ENCODE results near the gene MTMR3.

MTMR3 gene

GRCh38 chr22:29916007-29916544 lies 33.1 kb downstream of the MTMR3 start:
- no peak for DNase-seq (ENCODE audit: low spot score)

GRCh38 chr22:29917052-29917902 lies 34.3 kb downstream of the MTMR3 start:
- no peak for DNase-seq (ENCODE audit: low spot score)

DNA sequence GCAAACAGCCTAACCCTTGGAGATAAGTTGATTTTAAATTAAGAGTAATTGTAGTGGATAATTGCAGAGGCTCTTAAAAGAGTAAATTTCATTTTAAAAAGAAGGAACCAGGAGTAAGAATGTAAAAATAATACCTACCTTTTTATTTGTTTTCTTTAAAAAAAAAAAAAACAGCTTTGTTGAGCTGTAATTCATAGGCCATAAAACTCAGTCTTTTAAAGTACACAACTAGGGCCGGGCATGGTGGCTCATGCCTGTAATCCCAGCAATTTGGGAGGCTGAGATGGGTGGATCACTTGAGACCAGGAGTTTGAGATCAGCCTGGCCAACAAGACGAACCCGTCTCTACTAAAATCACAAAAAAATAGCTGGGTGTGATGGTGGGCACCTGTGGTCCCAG lies 42.4 kb downstream of the MTMR3 start:
- DNase-seq (ENCODE audit: low spot score) = no peak

DNA sequence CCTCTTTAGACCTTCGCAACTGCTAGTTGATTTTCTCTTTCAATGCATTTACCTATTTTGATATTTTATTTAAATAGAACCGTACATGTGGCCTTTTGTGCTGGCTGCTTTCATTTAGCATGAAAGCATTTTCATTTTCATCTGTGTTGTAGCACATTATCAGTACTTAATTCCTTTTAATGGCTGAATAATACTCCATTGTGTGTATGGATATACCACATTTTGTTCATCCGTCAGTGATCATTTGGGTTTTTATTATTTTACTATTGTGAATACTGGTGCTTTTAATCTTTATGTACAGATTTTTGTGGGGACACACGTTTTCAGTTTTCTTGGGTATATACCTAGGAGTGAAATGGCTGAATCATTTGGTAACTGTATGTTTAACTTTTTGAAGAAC lies 43.1 kb downstream of the MTMR3 start:
- DNase-seq (ENCODE audit: low spot score) = no peak

DNA sequence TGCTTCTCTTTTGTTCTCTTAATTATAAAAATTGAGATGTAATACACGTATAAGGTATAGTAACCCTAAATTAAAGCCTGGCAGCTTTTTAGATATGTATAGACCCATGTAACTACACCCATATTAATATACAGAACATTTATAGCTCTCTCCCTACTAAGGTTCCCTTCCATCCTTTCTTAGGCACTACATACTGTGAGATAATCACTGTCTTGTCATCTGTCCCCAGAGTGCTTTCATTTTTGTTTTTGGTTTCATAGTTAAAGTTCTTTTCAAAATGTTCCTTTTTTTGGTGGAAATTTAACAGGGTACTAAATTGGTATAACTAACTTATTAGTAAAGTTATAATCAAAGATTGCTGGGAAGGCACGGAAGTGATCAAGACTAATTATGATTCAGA lies 49.2 kb downstream of the MTMR3 start:
- no peak for DNase-seq (ENCODE audit: low spot score)

GRCh38 chr22:29933619-29934018 lies 50.6 kb downstream of the MTMR3 start:
- DNase-seq (ENCODE audit: low spot score) = no peak

GRCh38 chr22:29934596-29934995 lies 51.6 kb downstream of the MTMR3 start:
- DNase-seq (ENCODE audit: low spot score) = no peak

DNA sequence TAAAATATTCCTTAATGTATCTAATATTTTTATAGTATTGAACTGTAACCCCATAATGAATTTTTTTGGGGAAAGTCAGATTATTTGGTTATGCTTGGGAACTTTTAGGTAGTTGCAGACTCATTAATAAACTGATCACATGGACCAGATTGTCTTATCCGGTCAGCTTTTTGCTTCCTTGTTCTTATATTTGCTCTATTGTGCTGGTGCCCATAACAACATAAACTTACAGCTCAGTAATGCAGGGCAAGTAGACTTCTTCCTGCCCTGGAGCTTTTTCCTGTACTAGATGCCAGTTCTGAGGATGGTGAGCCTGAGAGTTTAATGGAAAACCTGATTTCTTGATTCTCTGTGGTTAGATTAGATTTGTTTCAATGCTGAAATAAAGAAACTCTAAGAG lies 53.2 kb downstream of the MTMR3 start:
- DNase-seq (ENCODE audit: low spot score) = peak; percentile 42

GRCh38 chr22:29937940-29938693 lies 55.1 kb downstream of the MTMR3 start:
- DNase-seq (ENCODE audit: low spot score) = no peak

DNA sequence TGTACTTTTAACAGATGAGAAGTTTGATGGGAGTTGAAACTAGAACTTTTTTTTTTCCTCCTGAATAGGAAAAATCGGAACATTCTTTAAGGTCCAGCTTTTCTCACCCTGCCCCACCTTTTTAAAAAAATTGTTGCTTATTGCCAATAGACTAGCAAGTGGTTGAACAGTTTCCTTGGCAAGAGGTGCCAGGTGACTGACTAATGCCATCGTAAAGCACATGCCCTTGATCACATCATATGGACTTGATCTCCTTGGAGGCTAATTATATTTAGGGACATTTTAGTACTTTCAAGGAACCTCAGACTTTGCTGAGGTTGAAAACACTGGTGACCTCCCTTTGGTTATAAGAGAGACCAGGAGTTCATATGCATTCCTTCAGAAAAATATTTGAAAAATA lies 57.6 kb downstream of the MTMR3 start:
- no peak for DNase-seq (ENCODE audit: low spot score)

- DNase-seq (ENCODE audit: low spot score) = no peak
Measured at GRCh38 chr22:29944339-29944738, 61.4 kb downstream of the MTMR3 start.

GRCh38 chr22:29945435-29945834 lies 62.5 kb downstream of the MTMR3 start:
- no peak for DNase-seq (ENCODE audit: low spot score)

DNA sequence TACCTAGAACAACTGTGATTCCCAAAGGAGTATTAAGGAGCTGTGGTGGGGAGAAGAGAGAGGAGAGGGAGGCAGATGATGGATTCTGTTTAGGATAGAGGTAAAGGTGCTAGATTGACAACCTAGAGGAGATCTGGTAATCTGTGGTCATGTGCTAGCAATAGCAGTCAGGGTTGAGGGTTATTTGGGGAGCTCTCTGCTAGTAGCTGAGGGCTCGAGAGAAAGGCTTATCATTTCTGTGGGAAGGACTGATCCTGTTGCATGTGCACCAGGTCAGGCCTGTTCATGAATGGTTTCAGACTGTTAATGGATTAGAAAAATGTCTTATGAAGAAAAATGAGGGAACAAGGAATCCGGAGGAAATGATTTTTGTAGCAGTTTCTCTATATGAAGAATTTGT lies 63.2 kb downstream of the MTMR3 start:
- no peak for DNase-seq (ENCODE audit: low spot score)

GRCh38 chr22:29947410-29948384 lies 64.7 kb downstream of the MTMR3 start:
- peak; percentile 53 for DNase-seq (ENCODE audit: low spot score)

GRCh38 chr22:29948385-29948769 lies 65.4 kb downstream of the MTMR3 start:
- DNase-seq (ENCODE audit: low spot score) = no peak

DNA sequence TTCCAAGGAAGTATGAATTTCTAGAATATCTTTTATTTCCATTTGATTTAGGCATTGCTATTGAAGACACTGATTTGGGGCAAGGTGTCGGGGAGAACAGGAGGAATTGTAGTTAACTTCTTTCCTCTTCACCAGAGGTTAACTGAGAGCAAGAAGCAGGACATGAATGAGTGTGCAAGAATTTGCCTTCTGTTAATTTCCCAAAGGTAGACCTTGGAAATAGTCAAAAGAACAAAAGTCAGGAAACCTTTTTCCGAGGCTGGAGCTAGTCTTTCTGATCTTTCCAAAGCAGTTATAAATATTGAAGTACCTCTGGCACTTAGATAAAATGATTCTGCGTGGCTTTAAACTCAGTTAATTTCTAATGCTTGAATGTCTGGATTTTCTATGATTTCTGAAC lies 66.9 kb downstream of the MTMR3 start:
- DNase-seq (ENCODE audit: low spot score) = no peak

- no peak for DNase-seq (ENCODE audit: low spot score)
Measured at GRCh38 chr22:29951791-29952413, 68.9 kb downstream of the MTMR3 start.

- no peak for DNase-seq (ENCODE audit: low spot score)
Measured at GRCh38 chr22:29954203-29954855, 71.4 kb downstream of the MTMR3 start.

GRCh38 chr22:29956680-29957079 lies 73.7 kb downstream of the MTMR3 start:
- DNase-seq (ENCODE audit: low spot score) = no peak

DNA sequence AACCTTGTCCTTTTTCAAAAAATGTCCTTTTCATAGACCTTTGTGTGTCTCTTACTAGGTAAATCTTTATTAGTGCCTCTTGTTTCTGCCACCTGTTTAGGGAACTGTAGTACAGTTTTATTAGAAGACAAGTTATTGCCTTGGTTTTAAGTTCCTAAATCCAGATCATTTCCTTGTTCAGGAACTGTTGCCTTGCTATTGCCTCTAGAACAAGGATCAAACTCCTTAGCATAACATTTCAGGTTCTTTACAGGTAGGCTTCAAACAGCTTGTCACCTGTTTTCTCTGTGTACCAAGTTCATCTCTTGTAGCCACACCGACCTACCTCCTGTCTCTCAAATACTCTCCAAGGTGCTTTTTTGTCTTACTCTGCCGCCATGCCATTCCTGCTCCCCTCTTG lies 75.2 kb downstream of the MTMR3 start:
- no peak for DNase-seq (ENCODE audit: low spot score)

DNA sequence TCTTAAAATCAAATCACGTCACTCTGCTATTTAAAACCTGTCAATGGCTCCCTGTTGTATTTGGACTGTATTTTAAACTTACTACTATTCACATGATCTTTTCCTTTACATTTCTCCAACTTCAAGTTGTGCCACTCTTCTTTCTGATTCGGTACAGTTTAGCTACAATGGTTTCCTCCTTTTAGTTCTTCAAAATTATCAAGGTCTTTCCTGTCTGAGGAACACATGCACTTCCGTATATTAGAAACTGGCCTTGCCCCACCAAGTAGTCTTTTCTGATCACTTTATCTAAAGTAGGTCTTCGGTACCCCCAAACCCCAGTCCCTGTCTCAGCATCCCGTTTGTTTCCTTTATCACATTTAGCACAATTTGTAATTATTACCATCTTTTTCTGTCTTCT lies 81.8 kb downstream of the MTMR3 start:
- no peak for DNase-seq (ENCODE audit: low spot score)
